HG03558 (cell line): ENCODE results near the gene NSMF.

ENCODE experiments used
- ATAC-seq: cut with Tn5 transposase; IDR thresholded peaks from one replicate; pipeline ENCODE4 v1.9.1; 2021; ENCODE audit warnings: moderate number of reproducible peaks; ENCODE audit not compliant: unreplicated experiment; ENCODE audit errors: extremely low read depth

The NSMF gene, protein sequence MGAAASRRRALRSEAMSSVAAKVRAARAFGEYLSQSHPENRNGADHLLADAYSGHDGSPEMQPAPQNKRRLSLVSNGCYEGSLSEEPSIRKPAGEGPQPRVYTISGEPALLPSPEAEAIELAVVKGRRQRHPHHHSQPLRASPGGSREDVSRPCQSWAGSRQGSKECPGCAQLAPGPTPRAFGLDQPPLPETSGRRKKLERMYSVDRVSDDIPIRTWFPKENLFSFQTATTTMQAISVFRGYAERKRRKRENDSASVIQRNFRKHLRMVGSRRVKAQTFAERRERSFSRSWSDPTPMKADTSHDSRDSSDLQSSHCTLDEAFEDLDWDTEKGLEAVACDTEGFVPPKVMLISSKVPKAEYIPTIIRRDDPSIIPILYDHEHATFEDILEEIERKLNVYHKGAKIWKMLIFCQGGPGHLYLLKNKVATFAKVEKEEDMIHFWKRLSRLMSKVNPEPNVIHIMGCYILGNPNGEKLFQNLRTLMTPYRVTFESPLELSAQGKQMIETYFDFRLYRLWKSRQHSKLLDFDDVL

DNA sequence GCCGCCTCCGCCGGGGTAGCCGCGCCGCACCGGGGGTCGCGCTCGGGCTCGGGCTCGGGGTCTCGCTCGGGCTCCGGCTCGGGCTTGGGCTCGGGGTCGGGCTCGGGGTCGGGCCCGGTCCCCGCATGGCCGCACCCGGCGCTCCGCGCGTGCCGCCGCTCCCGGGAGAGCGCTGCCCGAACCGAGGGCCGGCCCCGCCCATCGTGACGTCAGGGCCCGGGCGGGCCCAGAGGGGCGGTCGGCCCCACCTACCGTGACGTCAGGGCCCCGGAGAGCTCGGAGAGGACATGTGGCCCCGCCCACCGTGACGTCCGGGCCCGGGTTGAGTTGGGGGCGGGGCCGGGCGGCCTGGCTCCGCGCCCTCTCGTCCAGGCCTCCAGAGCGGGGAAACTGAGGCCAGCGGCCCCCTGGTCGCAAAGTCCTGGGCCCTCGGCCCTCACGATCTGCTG is at the start of gene NSMF:
Gene NSMF, minus strand, starts transcription at position 183 of the 449 bp plus-strand sequence. CDS start 232 bp downstream, outside the sequence.
- no peak for ATAC-seq

DNA sequence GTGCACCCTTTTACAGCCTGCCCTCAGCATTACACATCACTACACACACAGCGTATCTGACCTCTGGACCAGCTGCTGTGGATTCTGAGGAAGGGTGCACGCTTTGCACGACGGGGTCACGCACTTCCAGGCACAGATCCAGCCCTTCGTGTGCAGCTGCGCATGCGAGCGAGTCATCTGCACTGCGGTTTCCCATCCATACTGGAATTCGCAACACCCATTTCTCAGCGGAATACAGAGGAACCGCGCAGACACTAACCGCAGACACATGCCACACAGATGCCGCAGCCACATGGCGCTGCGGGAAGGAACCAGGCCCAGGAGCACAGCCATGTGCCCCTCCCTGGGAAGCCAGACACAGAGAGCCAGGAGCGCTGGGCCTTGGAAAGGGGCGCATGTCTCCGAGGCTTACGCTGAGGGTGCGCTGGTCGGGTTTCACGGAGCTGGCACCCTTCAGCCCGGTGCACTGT is 47.6 kb upstream of the NSMF start:
- ATAC-seq = no peak

DNA sequence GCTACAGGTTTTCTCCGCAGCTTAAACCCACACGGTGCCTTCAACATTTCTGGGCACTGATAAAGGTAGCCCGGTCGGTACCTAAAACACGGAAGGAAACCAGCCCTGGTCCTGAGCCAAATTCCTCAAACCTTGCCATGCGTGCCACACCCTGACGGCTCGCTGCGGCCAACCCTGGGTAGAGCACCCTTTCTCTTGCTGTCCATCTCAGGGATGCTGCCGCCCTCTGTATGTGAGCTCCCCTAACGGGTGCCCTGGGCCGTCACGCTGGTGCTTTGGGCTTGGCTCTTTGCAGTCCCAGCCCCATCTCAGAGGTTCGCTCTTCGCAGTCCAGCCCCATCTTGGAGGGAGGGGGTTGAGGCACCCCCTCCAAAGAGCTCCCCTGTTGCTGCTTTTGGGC is 47.1 kb upstream of the NSMF start:
- ATAC-seq = no peak

DNA sequence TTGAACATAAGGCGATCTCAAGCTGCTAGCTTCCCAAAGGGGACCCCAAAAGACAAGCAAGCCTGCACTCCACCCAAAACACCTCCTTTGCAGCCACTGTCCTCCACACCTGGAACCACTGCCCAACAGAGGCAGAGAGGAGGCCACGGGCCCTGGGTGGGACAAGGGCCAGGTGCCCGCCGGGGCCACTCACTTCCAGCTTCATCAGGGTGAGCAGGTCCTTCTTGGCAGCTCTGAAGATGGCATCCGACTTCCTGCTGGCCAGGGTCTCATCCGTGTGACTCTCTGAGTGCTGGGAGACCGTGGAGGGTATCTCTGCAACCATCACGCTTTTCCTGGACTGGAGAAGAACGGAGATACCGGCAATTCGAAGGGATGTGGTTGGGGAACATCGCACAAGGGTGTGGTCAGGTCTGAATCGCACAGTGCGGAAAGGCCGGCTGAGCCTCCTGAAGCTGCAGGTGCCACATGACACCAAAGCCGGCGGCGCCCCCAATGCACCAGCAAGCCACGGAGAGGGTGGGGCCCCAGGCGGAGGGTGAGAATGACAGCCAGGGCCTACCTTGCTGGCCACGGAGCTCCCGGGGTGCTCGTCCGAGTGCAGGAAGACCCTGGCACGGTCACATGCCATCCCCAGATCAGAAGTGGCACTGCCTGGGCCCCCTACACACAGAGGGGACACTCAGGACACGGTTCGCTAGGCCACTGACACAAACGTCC is 46.4 kb upstream of the NSMF start:
- no peak for ATAC-seq

DNA sequence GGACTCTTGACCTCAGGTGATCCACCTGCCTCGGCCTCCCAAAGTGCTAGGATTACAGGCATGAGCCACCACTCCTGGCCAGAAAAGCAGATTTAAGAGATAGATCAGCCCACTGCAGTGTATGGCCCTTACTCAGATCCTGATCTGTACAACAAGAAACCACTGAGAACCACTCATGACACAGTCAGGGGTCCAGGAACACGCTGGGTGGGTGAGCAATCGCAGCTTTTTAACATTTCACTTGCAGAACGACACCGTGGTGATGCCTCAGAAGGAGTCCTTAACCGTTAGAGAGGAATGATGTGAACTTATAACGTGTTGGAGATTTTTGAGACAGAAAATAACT is 45.3 kb upstream of the NSMF start:
- no peak for ATAC-seq

DNA sequence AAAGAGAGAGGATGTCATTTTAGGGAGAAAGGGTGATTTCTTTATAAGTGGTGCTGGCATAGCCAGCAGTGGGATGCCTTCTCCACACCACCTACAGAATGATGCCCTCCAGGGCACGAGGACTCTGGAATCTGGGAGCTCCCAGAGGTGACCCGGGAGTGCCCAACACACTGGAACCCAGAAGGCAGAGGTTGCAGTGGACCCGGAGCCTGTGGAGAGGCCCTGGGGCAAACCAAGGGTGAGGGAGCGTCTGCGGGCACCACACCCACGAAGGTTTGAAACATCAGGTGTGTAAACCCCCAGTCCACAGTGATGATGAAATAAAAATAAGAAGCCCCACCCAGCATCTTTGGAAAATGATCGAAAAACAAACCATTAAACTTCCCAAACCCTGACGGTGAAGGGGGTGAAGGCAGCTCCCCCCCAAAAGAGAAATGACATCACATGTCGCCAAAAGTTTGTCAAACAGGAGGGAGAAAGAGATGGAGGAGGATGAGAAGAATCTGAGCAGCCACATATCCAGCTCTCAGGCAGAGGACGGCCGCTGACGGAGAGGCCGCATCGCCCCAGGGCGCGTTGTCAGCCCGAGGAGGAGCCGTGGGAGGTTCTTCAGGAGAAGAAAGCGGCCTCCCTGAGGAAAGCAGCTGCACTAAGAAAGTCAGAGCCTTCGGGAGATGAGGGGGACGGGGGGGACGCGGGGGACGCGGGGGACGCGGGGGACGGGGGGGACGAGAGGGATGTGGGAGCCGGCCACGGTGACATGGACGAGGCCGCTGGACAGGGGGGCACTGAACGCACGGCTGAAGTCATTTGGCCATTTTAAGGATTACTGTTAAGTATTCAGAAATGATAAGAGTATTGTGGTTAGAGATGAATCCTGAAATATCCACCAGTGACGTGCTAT is 43.1 kb upstream of the NSMF start:
- ATAC-seq = no peak

DNA sequence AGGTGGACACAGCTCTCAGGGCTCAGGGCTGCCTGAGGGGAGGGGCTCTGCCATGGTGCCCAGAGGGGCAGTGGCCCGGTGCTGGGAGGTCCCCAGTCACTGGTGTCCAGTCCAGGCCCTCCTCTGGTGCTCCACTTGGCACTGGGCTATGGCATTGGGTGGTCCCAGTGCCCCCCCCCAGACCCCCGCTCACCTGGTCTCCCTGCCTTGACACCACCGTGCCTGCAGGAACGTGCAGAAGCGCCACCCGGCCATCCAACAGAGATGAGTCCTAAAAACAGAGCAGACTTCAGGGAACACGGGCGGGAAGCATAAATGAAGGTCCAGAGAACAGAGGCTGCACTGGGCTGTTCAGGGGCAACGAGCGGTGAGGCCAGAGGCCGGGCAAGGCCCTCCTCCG is 42.3 kb upstream of the NSMF start:
- ATAC-seq = no peak

DNA sequence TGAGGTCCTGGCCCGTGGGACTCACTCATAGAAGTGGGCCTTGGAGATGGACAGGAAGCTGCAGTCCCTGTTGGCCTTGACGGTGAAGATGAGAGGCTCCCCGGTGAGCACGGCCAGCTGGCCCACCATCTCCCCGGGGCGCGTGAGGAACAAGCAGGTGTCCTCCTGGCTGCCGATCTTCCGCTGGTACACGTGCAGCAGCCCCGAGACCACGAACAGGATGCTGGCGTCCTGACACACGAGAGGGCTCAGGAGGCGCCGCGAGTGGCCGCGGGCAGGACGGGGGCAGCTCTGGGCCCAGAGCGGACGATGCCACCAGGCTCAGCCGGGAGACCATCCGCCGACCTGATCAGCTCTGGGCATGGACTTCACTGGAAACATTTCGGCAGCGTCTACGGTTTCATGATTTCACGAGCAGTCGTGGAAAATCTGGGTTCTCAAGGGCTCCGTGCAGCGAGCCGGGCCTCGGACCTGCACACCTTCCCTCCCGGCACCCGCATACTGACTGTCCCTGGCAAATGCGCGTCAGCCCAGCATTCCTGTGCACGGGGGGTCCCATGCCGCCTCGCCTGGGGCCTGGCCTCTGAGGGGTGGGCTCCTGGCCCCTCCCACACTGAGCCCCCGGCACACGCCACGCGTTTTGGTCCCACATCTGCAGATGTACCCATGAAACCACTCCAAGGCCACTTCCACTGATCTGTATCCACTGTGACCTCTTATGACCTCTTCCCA is 41.7 kb upstream of the NSMF start:
- ATAC-seq = no peak

DNA sequence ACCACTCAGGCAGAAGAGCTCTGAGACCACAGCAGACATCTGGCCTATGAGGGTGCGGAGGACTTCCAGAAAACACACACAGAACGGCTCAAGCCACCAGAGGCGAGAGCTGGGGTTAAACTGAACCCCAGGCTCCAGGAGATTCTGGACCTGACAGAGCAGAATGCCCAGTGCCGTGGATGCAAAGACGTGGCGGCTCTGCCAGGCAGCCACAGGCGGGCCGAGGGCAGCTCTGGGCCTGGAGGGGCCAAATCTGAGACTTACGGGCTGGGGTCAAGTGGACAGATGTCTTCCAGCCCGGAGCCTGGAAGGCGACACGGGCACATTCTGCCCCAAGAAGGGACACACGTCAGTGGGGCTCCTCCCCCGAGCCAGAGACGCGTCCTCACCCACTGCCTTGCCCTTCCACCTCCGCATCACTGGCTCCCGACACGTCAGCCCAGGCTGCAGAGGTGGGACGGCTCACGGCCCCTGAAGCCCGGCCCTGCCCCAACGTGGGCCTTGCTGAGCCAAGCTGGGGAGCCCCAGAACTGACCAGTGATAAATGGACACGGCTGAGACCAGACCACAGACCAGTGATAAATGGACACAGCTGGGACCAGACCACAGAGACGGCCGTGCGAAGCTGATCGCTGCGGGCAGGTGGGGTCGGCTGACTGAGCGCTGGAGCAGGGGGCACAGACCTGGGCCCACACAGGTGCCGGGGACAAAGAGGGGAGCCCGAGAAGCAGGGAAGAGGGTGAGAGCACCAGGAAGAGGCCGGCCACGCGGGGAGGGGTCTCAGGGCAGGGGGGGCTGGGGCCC is 40.9 kb upstream of the NSMF start:
- no peak for ATAC-seq

DNA sequence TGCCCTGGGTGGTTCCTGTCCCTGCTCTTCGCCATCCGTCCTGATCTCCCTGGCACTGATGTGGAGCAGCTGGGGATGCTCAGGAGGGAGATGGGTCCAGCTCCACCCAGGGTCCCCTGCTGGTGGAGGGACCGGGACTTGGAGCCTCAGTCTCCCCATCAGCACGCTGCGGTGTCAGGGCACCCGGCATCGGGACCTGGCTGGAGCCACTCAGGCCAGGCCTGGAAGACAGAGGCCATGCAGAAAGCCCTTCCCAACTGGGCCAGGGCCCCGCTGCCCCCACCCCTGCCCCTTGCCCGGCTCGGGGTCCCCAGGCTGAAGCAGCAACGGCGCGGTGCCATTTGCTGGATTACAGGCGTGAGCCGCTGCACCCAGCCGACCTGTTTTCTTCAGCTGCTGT is 40.3 kb upstream of the NSMF start:
- ATAC-seq = no peak

DNA sequence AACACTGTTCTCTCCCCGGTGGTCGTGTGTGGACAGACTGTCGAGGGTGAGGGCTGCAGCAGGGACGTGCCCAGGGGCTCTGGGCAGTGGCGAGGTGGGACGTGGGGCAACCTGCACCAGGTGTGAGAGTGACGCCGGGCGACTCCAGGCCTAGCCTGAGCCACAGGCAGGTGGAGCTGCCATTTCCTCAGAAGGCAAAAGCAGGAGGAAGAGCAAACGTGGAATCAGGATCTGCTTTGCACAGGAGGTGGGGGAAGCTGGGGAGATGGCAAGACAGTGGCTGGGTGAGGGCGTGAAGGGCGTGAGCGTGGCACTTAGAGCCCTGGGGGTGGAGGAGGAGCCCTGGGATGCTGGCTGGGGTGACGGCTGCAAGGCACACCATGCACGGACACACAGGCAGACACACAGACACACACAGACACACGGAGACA is 39.6 kb upstream of the NSMF start:
- ATAC-seq = no peak

DNA sequence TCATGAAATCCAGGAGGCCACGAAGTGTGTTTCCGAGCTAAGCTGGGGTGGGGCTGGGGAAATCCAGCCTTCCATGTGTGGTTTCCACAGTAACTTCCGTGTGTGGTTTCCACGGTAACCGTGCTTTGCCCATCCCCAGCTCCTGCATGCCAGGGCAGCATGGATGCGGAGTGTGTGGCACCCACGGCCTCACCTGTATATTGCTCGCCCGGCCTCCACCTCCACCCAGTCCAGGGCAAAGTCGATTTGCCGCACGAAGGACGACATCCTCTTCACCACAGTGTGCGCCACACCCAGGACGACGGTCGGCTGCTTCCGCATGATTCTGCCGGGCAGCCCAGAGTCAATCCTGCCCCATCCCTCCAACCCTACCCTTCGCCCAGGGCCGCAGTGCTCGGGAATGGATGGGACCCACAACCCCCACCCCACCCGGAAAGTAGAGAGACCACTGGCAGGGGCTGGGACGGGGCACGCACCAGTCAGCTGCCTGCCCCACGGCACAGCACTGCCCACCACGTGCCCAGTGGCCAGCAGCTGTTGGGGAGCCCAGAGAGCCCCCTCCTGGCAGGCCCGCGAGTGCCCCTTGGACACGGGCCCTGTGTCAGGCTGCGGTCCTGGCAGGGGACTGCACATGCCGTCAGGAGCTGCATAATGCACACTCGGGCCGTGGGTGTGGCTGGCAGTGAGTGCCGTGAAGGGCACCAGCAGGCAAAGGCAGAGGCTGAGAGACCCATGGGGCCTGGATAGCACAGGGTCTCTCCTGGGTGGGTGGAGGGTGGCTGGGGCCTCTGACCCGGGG is 39.0 kb upstream of the NSMF start:
- ATAC-seq = no peak

DNA sequence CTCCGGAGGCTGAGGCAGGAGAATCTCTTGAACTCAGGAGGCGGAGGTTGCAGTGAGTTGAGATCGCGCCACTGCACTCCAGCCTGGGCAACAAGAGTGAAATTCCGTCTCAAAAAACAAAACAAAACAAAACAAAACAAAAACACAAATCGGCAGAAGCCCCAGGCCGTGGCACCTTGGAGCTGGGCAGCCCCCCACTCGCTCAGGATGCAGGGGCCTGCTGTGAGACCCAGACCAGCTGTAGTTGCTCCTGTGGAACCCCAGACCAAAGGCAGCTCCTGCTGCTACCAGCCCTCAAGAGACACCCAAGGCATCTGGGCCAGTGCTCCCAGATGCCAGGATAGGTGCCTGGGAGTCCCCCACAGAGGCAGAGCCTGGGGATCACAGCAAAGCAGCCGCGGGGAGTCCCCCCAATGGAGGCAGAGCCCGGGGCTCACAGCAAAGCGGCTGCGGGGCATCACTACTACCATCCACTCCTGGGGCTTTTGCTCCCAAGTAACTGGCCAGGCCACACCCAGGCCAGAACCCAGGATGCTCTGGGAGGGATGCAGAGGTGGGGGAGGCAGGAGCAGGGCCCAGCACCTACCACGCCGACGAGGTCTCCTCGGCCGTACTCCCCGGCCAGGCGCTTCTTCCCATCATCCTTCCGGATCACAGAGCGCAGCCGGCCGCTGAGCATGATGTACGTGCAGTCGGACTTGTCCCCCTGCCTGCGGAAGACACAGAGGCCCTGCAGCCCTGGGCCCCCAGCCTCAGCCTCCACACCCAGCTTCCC is 37.7 kb upstream of the NSMF start:
- no peak for ATAC-seq

DNA sequence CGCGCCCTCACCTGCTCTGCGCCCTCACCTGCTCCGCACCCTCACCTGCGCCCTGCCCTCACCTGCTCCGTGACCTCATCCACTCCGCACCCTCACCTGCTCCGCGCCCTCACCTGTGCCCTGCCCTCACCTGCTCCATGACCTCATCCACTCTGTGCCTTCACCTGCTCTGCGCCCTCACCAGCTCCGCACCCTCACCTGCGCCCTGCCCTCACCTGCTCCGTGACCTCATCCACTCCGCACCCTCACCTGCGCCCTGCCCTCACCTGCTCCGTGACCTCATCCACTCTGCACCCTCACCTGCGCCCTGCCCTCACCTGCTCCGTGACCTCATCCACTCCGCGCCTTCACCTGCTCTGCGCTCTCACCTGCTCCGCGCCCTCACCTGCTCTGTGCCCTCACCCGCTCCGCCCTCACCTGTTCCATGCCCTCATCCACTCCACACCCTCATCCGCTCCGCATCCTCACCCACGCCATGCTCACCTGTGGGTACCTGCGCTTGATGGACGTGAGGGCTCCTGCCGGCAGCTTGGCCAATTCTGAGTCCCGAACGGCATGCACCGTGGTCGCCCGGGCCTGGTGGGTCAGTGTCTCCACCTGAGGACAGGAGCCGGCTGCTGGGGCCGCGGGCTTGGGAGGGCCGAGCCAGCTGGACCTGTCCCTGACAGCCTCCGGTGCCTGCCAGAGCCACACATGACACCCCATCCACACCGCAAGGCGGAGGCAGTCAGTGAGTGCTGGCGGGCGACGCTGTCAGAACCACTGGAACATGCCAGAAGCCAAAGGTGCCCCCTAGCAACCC is 35.6 kb upstream of the NSMF start:
- no peak for ATAC-seq

DNA sequence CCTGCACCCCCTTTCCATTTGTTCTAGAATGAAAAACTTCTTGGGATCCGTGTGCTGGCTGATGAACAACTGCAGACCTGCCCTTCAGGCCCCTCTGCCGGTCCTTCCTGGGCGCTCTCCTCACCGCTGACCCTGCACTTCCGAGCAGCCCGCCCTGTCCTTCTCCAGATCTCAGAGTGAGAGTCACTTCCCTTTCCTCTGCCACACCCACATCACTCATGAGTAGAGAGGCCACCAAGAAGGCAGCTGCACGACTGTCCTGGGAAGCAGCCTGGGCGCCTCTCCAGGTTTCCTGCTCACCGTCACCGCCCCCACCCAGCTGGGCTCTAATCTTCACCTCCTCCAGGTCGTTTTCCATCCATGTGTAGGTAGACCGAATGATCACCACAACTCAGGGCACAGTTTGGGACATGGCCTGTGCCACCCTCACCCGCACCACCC is 35.0 kb upstream of the NSMF start:
- ATAC-seq = no peak

DNA sequence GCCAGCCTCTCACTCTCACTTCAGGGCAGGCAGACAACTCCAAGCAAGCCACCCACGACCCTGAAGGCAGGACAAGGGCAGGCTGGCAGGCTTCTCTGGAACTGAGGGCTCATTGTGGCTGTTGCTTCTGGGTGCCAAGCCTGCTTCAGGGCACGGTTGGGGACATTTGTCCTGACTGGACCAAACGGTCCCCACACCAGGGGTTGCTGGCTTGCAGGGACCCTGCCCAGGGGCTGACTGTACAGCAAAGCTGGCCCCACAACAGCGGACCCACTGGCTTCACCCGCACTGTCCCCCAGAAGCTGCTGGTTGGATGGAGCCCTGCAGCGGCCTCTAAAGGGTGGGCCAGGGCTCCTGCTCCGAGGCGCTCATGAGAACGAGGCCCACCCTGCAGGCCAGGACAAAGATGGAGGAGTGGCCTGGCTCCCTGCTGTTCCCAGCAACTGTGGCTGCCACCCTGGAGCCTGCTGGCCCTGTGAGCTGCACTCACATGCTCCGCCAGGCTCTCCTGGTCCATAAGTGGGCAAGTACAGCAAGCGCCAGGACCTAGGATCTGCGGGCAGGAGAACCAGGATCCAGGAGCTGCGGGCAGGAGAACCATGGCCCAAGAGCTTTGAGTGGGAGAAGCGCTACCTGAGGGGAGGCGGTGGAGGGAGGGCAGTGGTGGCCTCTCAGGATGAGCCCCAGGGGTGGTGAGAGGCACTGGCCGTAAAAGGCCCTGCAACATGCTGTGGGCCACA is 34.4 kb upstream of the NSMF start:
- ATAC-seq = no peak
